Measurements from ENCODE around the gene EAF2.

The EAF2 gene

DNA sequence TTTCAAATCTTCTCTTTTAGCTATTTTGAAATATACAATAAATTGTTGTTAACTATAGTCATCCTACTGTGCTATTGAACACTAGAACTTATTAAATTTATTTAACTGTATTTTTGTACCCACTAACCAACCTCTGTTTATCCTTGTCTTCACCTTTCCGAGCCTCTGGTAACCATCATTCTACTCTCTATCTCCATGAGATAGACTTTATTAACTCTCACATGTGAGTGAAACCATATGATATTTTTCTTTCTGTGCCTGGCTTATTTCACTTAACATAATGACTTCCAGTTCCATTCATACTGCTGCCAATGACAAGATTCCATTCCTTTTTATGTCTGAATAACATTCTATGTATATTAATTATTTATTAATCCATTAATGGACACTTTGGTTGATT is 43.4 kb downstream of the EAF2 start:
- TF ChIP-seq, protein P1, sequence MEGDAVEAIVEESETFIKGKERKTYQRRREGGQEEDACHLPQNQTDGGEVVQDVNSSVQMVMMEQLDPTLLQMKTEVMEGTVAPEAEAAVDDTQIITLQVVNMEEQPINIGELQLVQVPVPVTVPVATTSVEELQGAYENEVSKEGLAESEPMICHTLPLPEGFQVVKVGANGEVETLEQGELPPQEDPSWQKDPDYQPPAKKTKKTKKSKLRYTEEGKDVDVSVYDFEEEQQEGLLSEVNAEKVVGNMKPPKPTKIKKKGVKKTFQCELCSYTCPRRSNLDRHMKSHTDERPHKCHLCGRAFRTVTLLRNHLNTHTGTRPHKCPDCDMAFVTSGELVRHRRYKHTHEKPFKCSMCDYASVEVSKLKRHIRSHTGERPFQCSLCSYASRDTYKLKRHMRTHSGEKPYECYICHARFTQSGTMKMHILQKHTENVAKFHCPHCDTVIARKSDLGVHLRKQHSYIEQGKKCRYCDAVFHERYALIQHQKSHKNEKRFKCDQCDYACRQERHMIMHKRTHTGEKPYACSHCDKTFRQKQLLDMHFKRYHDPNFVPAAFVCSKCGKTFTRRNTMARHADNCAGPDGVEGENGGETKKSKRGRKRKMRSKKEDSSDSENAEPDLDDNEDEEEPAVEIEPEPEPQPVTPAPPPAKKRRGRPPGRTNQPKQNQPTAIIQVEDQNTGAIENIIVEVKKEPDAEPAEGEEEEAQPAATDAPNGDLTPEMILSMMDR (IDR thresholded peaks at IDR 0.05; ENCODE audit: control insufficient read depth, extremely low read depth, insufficient read depth) = no peak
- no peak overlapping the region for H3K4me3 ChIP-seq (ENCODE audit: low read depth, low read length)
- DNase-seq (ENCODE audit: low read depth) = no peak

DNA sequence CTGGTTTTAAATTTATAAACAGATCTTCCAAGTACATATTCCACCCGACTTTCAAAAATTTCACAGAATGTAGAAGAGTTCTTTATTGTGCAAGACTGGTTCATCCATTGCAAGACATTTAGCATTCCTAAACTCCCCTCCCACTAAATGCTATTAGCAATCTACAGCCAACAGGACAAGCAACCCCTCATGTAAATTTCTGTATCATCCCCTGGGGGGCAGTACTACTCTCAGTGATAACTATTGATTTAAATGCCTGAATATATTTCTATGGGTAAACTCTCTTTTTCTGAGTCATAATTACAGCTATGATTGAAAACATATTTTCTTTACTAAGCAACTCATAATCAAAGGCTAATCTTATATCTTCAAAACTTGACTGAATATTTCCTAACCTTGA is 48.5 kb downstream of the EAF2 start:
- TF ChIP-seq, protein P1 (IDR thresholded peaks at IDR 0.05; ENCODE audit: control insufficient read depth, extremely low read depth, insufficient read depth) = peak; percentile 46
- DNase-seq (ENCODE audit: low read depth) = no peak
- no peak overlapping the region for H3K4me3 ChIP-seq (ENCODE audit: low read depth, low read length)

DNA sequence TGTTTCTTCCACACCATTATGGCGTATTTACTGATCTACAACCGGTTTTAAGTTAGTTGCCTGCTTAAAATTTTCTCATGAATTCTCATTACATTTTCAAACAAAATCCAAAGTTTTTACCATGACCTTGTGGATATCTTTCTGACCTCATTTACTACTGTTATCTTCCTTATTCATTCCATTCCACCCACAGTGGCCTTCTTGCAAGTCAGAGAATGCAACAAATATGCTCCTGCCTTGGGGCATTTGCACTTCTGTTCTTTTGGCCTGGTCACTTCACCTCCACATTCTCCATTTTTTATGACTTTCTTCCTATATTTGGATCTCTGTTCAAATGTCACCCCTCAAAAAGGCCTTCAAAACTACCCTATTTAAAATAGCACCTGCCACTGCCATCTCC is 50.4 kb downstream of the EAF2 start:
- TF ChIP-seq, protein P1 (IDR thresholded peaks at IDR 0.05; ENCODE audit: control insufficient read depth, extremely low read depth, insufficient read depth) = no peak
- DNase-seq (ENCODE audit: low read depth) = no peak

DNA sequence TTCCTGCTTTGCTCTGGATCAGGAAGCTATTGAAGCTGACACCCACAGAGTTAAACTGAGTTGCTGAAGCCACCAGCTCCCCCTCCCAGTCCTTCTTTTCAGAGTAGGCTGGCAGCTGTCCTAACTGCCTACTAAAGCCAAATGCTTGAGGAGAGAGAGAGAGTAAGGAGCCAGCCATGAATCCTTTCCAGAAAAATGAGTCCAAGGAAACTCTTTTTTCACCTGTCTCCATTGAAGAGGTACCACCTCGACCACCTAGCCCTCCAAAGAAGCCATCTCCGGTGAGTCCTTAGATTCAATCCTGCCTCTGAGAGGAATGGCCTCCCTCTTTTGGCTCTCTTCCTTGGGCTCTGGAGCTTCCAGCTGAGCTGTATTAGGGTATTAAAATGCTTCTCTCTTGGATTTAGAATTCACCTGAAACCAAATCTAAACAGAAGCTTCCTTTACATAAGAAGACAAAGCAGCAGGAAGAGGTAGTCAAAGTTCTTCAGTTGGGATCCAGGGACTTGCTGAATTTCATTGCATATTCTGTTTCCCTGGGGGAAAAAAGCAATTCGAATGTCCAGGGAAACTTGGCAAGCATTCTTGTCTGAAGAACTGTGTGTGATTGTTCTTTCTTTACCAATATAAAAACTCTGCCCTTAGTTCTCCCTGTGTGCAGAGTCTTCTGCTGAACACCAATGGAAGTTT is 59.4 kb downstream of the EAF2 start, which contains the start of gene SLC15A2:
SLC15A2 (plus strand) TSS at position 101 of the 690 bp plus-strand sequence; CDS start at position 177, 76 bp downstream.
- no peak within 1 kb of the TSS for H3K4me3 ChIP-seq (ENCODE audit: low read depth, low read length)
- TF ChIP-seq, protein P1 (IDR thresholded peaks at IDR 0.05; ENCODE audit: control insufficient read depth, extremely low read depth, insufficient read depth) = no peak
- DNase-seq (ENCODE audit: low read depth) = no peak

More for the DNA sequence above, 50.4 kb downstream of the EAF2 start:
- H3K4me3 ChIP-seq (ENCODE audit: low read depth, low read length) = no peak overlapping the region

DNA sequence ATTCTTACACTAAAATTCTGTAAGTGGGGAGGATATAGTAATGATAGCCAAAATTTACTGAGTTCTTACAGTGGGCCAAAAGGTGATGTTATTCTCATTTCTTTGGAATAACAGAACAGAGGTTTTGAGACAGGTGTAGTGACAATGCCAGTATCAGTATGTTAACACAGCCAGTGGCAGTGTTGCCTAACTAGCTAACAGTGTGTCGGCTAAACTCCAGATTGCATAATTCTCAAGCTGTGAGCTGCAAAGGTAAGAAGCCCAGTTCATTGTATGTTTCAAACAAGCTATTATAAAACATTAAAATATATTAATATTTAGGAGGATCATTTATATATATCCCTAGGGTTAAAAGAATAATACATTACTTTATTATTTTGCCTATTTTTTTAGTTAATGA is 60.1 kb downstream of the EAF2 start:
- TF ChIP-seq, protein P1 (IDR thresholded peaks at IDR 0.05; ENCODE audit: control insufficient read depth, extremely low read depth, insufficient read depth) = no peak
- no peak for DNase-seq (ENCODE audit: low read depth)
- H3K4me3 ChIP-seq (ENCODE audit: low read depth, low read length) = no peak overlapping the region

DNA sequence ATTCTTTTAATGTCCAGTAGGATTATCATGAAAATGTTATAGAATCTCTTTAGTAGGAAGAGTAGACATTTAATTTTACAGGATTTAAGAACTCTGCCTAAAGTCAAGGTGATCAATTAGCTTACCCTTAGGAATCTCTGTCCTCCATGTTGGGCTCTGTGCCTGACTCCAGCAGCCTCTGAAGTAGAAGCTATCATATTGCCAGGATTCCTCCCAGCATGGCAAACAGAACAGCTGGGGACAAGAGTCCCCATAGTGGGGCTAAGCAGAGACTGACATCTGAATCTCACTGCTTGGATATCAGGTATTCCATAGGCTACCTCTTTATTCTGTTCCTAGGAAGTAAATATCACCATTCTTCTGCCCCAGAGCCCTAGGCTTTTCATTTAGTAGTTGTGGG is 60.7 kb downstream of the EAF2 start:
- no peak for DNase-seq (ENCODE audit: low read depth)
- no peak overlapping the region for H3K4me3 ChIP-seq (ENCODE audit: low read depth, low read length)
- TF ChIP-seq, protein P1 (IDR thresholded peaks at IDR 0.05; ENCODE audit: control insufficient read depth, extremely low read depth, insufficient read depth) = no peak

DNA sequence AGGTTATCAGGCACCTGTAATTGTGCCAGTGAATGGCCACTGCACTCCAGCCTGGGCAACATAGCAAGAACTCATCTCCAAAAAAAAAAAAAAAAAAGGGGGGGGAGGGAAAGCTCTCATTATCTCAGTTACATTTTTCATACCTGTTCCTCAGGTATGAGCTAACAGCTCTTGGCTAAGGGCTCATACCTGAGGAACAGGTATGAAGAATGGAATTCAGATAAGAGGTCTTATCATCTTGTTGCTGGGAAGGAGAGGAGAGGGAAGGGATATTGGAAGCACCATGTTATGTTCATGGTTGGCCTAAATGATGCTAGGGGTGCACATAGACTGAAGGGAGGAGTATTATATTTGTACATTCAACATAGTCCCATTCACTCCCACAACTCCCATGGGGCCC is 61.8 kb downstream of the EAF2 start:
- DNase-seq (ENCODE audit: low read depth) = no peak
- TF ChIP-seq, protein P1 (IDR thresholded peaks at IDR 0.05; ENCODE audit: control insufficient read depth, extremely low read depth, insufficient read depth) = no peak
- H3K4me3 ChIP-seq (ENCODE audit: low read depth, low read length) = no peak overlapping the region

Measured in LNCaP clone FGC (cell line).